Globus pallidus (tissue), 1 donor: ENCODE measurements around the gene ARHGAP44.

Experiments used
- DNase-seq: peaks from one replicate; pipeline ENCODE4 v3.0.0-alpha.2; 2015; ENCODE audit warnings: low spot score

The ARHGAP44 gene

DNA sequence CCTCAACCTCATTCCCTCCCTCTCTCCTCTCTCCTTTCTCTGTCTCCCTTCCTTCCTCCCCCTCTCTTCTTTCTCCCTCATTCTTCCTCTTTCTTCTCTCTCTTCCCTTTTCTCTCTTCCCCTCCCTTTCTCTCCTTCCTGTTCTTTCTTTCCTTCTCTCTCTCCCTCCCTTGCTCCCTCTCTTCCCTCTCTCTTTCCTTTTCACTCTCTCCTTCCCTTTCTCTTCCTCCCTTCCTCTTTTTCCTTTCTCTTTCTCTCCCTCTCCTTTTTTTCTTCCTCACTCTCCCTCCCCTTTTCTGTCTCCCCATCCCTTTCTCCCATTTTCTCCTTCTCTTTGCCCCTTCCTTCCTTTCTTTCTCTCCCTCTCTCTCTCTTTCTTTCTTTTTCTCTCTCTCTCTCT, 236.4 kb downstream of the ARHGAP44 start:
- no peak for DNase-seq

- no peak for DNase-seq
These were observed 237.9 kb downstream of the ARHGAP44 start for GRCh38 chr17:13027246-13027645.

DNA sequence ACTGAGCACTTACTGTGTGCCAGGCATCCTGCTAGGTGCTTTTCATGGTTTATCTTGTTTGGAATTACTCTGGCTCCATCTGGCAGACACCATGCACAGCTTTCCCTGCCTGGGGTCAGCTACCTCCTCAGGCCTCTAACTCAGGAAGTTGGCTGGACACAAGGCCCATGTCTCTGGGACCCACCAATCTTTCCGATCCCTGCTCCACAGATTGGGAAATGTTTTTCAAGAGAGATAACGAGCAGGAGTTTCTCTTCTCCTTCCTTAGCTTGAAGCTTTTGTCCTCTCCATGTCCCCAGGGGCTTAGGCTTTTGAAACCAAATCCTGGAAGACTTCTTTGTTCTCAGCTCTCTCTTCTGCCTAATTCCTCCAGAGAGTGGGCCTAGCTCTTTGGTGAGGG, 240.0 kb downstream of the ARHGAP44 start:
- no peak for DNase-seq

GRCh38 chr17:13030056-13030455, 240.8 kb downstream of the ARHGAP44 start:
- no peak for DNase-seq

- DNase-seq = peak; percentile 25
These were observed 241.4 kb downstream of the ARHGAP44 start for GRCh38 chr17:13030459-13031300.

- no peak for DNase-seq
These were observed 242.5 kb downstream of the ARHGAP44 start for GRCh38 chr17:13031718-13032350.

DNA sequence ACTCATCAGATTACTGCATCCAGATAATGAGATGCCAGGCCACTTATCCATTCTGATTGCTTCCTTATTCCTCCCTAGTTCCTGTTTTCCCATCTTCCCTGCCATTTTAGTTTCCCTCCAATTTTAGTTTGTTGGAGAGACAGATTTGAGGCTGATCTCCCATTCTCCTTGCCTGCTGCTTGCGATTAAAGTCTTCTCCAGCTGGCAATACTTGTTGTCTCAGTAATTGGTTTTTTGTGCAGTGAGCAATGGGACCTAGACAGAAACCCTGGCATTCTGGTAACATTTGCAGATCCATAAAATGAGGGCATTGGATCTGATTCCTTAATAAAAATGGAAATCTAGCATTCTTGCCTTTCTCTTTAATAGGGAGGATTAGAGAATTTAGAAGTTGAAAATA, 246.1 kb downstream of the ARHGAP44 start:
- no peak for DNase-seq

DNA sequence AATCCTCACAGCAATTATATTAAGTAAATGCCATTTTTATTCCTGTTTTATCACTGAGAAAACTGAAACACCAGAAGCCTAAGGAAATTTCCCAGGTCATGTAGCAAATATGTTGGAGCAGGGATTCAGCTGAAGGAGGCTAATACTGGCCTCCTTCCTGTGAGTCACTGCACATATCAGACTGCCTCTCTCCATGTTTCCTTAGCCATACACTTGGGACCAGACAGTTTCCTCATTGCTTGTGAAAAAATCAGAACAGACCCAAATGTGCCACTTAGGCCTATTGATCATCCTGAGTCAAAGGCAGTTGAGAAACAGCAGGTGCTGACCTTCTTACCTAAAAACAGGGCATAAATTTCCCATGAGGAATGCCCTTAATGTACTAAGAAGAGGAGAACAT, 247.5 kb downstream of the ARHGAP44 start:
- DNase-seq = no peak

GRCh38 chr17:13038931-13039665, 249.8 kb downstream of the ARHGAP44 start:
- no peak for DNase-seq
